HCT116 (cell line): Measurements from ENCODE around the gene HOMER2. TPM values are rescaled to one million over a fixed set of nuclear protein-coding genes. Genes with fewer than 3 reads are reported as not detected.

Source experiments
- ATAC-seq: fragments of 200-7000 bp; cut with Tn5 transposase; 2 replicates; pipeline ENCODE4 v1.9.1; 2020; ENCODE audit warnings: mild to moderate bottlenecking, moderate library complexity
- BruUV-seq: library from RNA; stranded (reverse); fragments of 400-500 nt; replicated peaks from 2 replicates; lab custom pipeline; 2021; lab: Mats Ljungman, UMichigan
- CTCF ChIA-PET: fragments of 300-600 bp; sonication (Branson Sonifier 250); formaldehyde crosslinking; loops from one replicate; lab custom pipeline; 2021; ENCODE audit warnings: antibody characterized with exemption; lab: Charles Lee
- POLR2A ChIA-PET: fragments of 300-600, 350-600 bp; sonication (Branson Sonifier 250); formaldehyde crosslinking; loops from one replicate; lab custom pipeline; 2021; ENCODE audit warnings: antibody characterized with exemption; lab: Charles Lee
- RAD21 ChIA-PET, 2 experiments: fragments of 300-600 bp; sonication (Branson Sonifier 250); formaldehyde crosslinking; loops; one replicate each; lab custom pipeline; 2023; ENCODE audit warnings: low total read pairs in 2 of 2; ENCODE audit not compliant: uncharacterized antibody in 2 of 2, unreplicated experiment in 2 of 2, low non-redundant PET in 1 of 2; lab: Charles Lee
- DNase-seq: peaks from one replicate; pipeline ENCODE4 v3.0.0-alpha.2; 2010; ENCODE audit warnings: low read depth, low spot score
- H2AFZ ChIP-seq: fragments of 200-600 bp; shearing (Covaris generic), sonication (generic); 2 replicates; pipeline ENCODE4 v1.6.1; 2017; ENCODE audit warnings: low read depth, mixed run types, mixed read lengths, antibody characterized with exemption, low read length; ENCODE audit not compliant: poor library complexity, severe bottlenecking
- H3K27ac ChIP-seq: 2 replicates; pipeline ENCODE4 v1.5.1; 2012; ENCODE audit warnings: low read depth, low read length
- H3K27me3 ChIP-seq: fragments of 200-600 bp; sonication (generic); 2 replicates; pipeline ENCODE4 v1.6.1; 2016; ENCODE audit warnings: mixed run types, low read length, mixed read lengths; ENCODE audit not compliant: insufficient read depth
- H3K36me3 ChIP-seq, 2 experiments: fragments of 200-500 bp in 1 of 2; fragments of 200-600 bp in 1 of 2; sonication (Bioruptor generic) in 1 of 2; sonication (generic) in 1 of 2; 2 replicates each; pipeline versions ENCODE4 v1.5.1 to v1.6.1; 2014 to 2016; ENCODE audit warnings: low read length in 2 of 2, inconsistent platforms in 1 of 2, mixed read lengths in 1 of 2, mixed run types in 1 of 2; ENCODE audit not compliant: insufficient read depth in 2 of 2, control insufficient read depth in 1 of 2
- H3K4me1 ChIP-seq, 2 experiments: fragments of 200-600 bp in 1 of 2; sonication (generic) in 1 of 2; 2 replicates each; pipeline versions ENCODE4 v1.5.1 to v1.6.1; 2012 to 2017; ENCODE audit warnings: low read length in 2 of 2, inconsistent platforms in 1 of 2, mild to moderate bottlenecking in 1 of 2, mixed read lengths in 1 of 2, mixed run types in 1 of 2, moderate library complexity in 1 of 2; ENCODE audit not compliant: insufficient read depth in 2 of 2, control insufficient read depth in 1 of 2
- H3K4me2 ChIP-seq: fragments of 200-600 bp; sonication (generic); 2 replicates; pipeline ENCODE4 v1.6.1; 2017; ENCODE audit warnings: mixed run types, low read length, mixed read lengths
- H3K4me3 ChIP-seq, 2 experiments: fragments of 200-600 bp in 1 of 2; sonication (generic) in 1 of 2; replicated peaks in 1 of 2; 2 replicates each; pipeline ENCODE4 v1.5.1; 2011 to 2016; ENCODE audit warnings: low read length in 2 of 2, control low read depth in 1 of 2, low read depth in 1 of 2, mild to moderate bottlenecking in 1 of 2, mixed read lengths in 1 of 2, mixed run types in 1 of 2
- H3K79me2 ChIP-seq: fragments of 200-600 bp; sonication (generic); 2 replicates; pipeline ENCODE4 v1.6.1; 2017; ENCODE audit warnings: mild to moderate bottlenecking, mixed run types, low read length, moderate library complexity, mixed read lengths; ENCODE audit not compliant: insufficient read depth
- H3K9ac ChIP-seq: fragments of 200-600 bp; sonication (generic); 2 replicates; pipeline ENCODE4 v1.6.1; 2016; ENCODE audit warnings: low read length, mixed read lengths
- H3K9me2 ChIP-seq: fragments of 200-600 bp; sonication (generic), shearing (Covaris generic); 2 replicates; pipeline ENCODE4 v1.6.1; 2017; ENCODE audit warnings: mixed run types, mild to moderate bottlenecking, moderate library complexity; ENCODE audit not compliant: insufficient read depth
- H3K9me3 ChIP-seq, 2 experiments: fragments of 200-500 bp in 1 of 2; fragments of 200-600 bp in 1 of 2; sonication (Bioruptor generic) in 1 of 2; sonication (generic) in 1 of 2; 2 replicates each; pipeline ENCODE4 v1.6.1; 2014 to 2017; ENCODE audit warnings: low read length in 2 of 2, mixed read lengths in 2 of 2, inconsistent platforms in 1 of 2, low read depth in 1 of 2, mild to moderate bottlenecking in 1 of 2, mixed run types in 1 of 2, moderate library complexity in 1 of 2; ENCODE audit not compliant: control insufficient read depth in 1 of 2, insufficient read depth in 1 of 2
- H4K20me1 ChIP-seq: fragments of 200-600 bp; sonication (generic), shearing (Covaris generic); 2 replicates; pipeline ENCODE4 v1.6.1; 2017; ENCODE audit warnings: mixed run types, mild to moderate bottlenecking, moderate library complexity; ENCODE audit not compliant: insufficient read depth
- CBX3 ChIP-seq: IDR thresholded peaks from 2 replicates; pipeline ENCODE4 v1.6.1; 2012; ENCODE audit warnings: low read depth
- ELF1 ChIP-seq: IDR thresholded peaks from 2 replicates; pipeline ENCODE4 v1.6.1; 2012; ENCODE audit warnings: low read depth, borderline replicate concordance
- EZH2phosphoT487 ChIP-seq: fragments of 200-600 bp; IDR thresholded peaks from 2 replicates; pipeline ENCODE4 v1.6.1; 2018; ENCODE audit warnings: antibody characterized with exemption, borderline replicate concordance
- JUND ChIP-seq: IDR thresholded peaks from 2 replicates; pipeline ENCODE4 v1.6.1; 2012
- POLR2A ChIP-seq: IDR thresholded peaks from 2 replicates; pipeline ENCODE4 v1.7.0; 2011; ENCODE audit warnings: borderline replicate concordance; ENCODE audit not compliant: insufficient read depth, insufficient read length; ENCODE audit errors: extremely low read depth
- RAD21 ChIP-seq: IDR thresholded peaks from 2 replicates; pipeline ENCODE4 v1.6.1; 2012; ENCODE audit warnings: low read depth, mild to moderate bottlenecking
- SP1 ChIP-seq: IDR thresholded peaks from 2 replicates; pipeline ENCODE4 v1.6.1; 2012; ENCODE audit warnings: low read depth
- SRF ChIP-seq: IDR thresholded peaks from 2 replicates; pipeline ENCODE4 v1.6.1; 2012; ENCODE audit warnings: low read depth
- TCF7L2 ChIP-seq: IDR thresholded peaks from 2 replicates; pipeline ENCODE4 v1.7.0; 2011; ENCODE audit warnings: borderline replicate concordance, inconsistent platforms; ENCODE audit not compliant: insufficient read depth, insufficient read length; ENCODE audit errors: extremely low read depth
- YY1 ChIP-seq: IDR thresholded peaks from 2 replicates; pipeline ENCODE4 v1.6.1; 2011; ENCODE audit warnings: low read length, low read depth, moderate library complexity, mild to moderate bottlenecking; ENCODE audit not compliant: insufficient replicate concordance; ENCODE audit errors: extremely low read depth
- ZFX ChIP-seq: fragments of 450-650 bp; IDR thresholded peaks from 2 replicates; pipeline ENCODE4 v1.6.1; 2017
- ZNF274 ChIP-seq: fragments of 200-500 bp; sonication (Bioruptor generic); IDR thresholded peaks from 2 replicates; pipeline ENCODE4 v1.6.1; 2014; ENCODE audit warnings: mild to moderate bottlenecking, low read depth, low read length, inconsistent platforms
- intact Hi-C: fragments of 100-400 bp; cut with micrococcal nuclease; formaldehyde crosslinking; loops from 2 replicates; pipeline ENCODE4 v1.10.0; 2022
- total RNA-seq: library from RNA; stranded (reverse); gene quantifications from one replicate; pipeline ENCODE4 v1.2.1, GENCODE V29; 2021; ENCODE audit not compliant: unreplicated experiment
- TF ChIP-seq, protein P1 (sequence below), 3 experiments: fragments of 200-600 bp in 1 of 3; sonication (generic) in 1 of 3; IDR thresholded peaks in 2 of 3; conservative IDR thresholded peaks in 1 of 3; 2 replicates each; pipeline ENCODE4 v1.5.1; 2012 to 2017; ENCODE audit warnings: low read depth in 2 of 3, low read length in 2 of 3, antibody characterized with exemption in 1 of 3, borderline replicate concordance in 1 of 3, control low read depth in 1 of 3, mild to moderate bottlenecking in 1 of 3, mixed read lengths in 1 of 3, mixed run types in 1 of 3, moderate library complexity in 1 of 3; ENCODE audit not compliant: insufficient read depth in 1 of 3
- TF ChIP-seq, protein P2 (sequence below): IDR thresholded peaks from 2 replicates; pipeline ENCODE4 v1.6.1; 2012
- TF ChIP-seq, protein P3 (sequence below): IDR thresholded peaks from 2 replicates; pipeline ENCODE4 v1.6.1; 2011; ENCODE audit warnings: mild to moderate bottlenecking, low read length, moderate library complexity; ENCODE audit not compliant: insufficient replicate concordance; ENCODE audit errors: extremely low read depth

HOMER2 gene
- total RNA-seq, 1 experiment from 2014 or later = 3.9 TPM

DNA sequence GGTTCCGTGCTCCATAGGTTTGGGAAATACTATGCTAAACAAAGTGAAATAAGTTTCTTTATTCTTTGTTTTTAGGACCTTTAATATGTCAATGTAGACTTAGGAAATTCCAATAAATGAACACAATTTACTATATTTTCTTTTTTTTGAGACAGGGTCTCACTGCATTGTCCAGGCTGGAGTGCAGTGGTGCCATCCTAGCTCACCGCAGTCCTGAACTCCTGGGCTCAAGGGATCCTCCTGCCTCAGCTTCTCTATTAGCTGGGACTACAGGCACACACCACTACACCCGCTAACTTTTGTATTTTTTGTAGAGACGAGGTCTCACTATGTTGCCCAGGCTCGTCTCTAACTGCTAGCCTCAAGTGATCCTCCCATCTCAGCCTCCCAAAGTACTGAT is 12.4 kb upstream of the HOMER2 start:
- POLR2A ChIA-PET = no interaction called here

DNA sequence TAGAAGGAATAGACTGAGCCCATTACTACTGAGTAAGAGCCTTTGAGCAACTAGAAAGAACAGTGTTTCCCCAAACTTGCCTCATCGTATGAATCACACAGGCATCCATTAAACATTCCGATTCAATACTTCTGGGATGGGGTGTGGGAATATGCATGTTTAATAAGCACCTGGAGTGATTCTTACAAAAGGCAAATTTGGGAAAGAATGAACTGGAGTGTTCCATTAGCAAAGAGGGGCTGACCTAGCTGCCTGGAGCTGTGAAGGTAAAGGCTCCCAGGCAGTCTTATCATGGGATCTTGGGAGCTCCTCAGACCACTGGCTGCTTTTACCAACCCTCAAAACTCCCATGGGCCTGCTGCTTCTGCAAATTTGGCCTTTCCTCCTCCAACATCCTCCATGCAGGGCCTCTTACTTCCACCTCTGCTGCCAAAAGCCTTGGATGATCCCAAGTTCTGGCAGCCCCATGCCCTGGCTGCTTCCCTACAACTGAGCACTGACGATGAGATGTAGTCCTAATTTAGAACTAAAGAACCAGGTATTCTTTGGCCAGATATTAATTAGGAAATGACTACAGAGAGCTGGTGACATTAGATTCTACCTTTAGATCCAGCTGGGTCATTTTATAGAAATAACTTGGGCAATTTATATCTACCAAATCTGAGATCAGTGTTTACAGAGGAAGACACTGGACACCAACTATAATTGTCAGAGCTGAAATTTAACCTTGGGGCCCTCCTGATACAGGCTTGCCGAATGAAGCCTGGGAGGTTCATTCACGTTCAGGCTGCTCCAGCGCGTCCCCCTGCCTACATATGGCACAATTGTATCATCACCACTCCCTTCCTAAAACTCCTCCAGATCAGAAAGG is 11.2 kb upstream of the HOMER2 start:
- intact Hi-C loops = no loop called here
- ATAC-seq (no peak), DNase-seq (no peak)
- H3K9me2 ChIP-seq = no peaks in the 10 kb centered on the region
- no peaks in the 10 kb centered on the region for H3K9me3 ChIP-seq
- H2AFZ ChIP-seq = no peak overlapping the region
- no TSS peak for BruUV-seq
- CTCF ChIA-PET = no interaction called here
- no peaks in the 10 kb centered on the region for H3K36me3 ChIP-seq
- no peaks in the 10 kb centered on the region for H4K20me1 ChIP-seq
- no peak overlapping the region for H3K9ac ChIP-seq
- POLR2A ChIA-PET = no interaction called here
- RAD21 ChIA-PET = no interaction called here
- no peak overlapping the region for H3K4me2 ChIP-seq
- no peaks in the 10 kb centered on the region for H3K79me2 ChIP-seq
- H3K27ac ChIP-seq = no peak overlapping the region
- no peaks in the 10 kb centered on the region for H3K27me3 ChIP-seq
- no peaks in the 10 kb centered on the region for H3K4me1 ChIP-seq
- no peak overlapping the region for H3K4me3 ChIP-seq
- TF ChIP-seq SP1 = no peak
- no peak for TF ChIP-seq JUND
- no peak for TF ChIP-seq RAD21
- no peak for TF ChIP-seq SRF
- TF ChIP-seq ZNF274 = no peak
- TF ChIP-seq ELF1 = no peak
- TF ChIP-seq, protein P1, sequence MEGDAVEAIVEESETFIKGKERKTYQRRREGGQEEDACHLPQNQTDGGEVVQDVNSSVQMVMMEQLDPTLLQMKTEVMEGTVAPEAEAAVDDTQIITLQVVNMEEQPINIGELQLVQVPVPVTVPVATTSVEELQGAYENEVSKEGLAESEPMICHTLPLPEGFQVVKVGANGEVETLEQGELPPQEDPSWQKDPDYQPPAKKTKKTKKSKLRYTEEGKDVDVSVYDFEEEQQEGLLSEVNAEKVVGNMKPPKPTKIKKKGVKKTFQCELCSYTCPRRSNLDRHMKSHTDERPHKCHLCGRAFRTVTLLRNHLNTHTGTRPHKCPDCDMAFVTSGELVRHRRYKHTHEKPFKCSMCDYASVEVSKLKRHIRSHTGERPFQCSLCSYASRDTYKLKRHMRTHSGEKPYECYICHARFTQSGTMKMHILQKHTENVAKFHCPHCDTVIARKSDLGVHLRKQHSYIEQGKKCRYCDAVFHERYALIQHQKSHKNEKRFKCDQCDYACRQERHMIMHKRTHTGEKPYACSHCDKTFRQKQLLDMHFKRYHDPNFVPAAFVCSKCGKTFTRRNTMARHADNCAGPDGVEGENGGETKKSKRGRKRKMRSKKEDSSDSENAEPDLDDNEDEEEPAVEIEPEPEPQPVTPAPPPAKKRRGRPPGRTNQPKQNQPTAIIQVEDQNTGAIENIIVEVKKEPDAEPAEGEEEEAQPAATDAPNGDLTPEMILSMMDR (IDR thresholded peaks at IDR 0.05 in 2 of 3, conservative IDR thresholded peaks at IDR 0.05 in 1 of 3; ENCODE audit: borderline replicate concordance in 1 of 3, insufficient read depth in 1 of 3, low read depth in 2 of 3, low read length in 2 of 3) = no peak
- TF ChIP-seq YY1 = no peak
- TF ChIP-seq ZFX = no peak
- no peak for TF ChIP-seq TCF7L2
- TF ChIP-seq EZH2phosphoT487 = no peak
- TF ChIP-seq CBX3 = no peak
- TF ChIP-seq, protein P2, sequence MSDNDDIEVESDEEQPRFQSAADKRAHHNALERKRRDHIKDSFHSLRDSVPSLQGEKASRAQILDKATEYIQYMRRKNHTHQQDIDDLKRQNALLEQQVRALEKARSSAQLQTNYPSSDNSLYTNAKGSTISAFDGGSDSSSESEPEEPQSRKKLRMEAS = no peak
- TF ChIP-seq POLR2A = no peak
- TF ChIP-seq, protein P3, sequence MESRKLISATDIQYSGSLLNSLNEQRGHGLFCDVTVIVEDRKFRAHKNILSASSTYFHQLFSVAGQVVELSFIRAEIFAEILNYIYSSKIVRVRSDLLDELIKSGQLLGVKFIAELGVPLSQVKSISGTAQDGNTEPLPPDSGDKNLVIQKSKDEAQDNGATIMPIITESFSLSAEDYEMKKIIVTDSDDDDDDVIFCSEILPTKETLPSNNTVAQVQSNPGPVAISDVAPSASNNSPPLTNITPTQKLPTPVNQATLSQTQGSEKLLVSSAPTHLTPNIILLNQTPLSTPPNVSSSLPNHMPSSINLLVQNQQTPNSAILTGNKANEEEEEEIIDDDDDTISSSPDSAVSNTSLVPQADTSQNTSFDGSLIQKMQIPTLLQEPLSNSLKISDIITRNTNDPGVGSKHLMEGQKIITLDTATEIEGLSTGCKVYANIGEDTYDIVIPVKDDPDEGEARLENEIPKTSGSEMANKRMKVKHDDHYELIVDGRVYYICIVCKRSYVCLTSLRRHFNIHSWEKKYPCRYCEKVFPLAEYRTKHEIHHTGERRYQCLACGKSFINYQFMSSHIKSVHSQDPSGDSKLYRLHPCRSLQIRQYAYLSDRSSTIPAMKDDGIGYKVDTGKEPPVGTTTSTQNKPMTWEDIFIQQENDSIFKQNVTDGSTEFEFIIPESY = no peak

More for the DNA sequence above, 12.4 kb upstream of the HOMER2 start:
- CTCF ChIA-PET = no interaction called here
- DNase-seq = no peak
- TF ChIP-seq ELF1 (no peak), SRF (no peak), CBX3 (no peak)
- no peaks in the 10 kb centered on the region for H4K20me1 ChIP-seq
- BruUV-seq = no TSS peak
- H3K4me2 ChIP-seq = no peak overlapping the region
- H3K27me3 ChIP-seq = 0 out of 2 replicates have a peak, but pooled peaks cover 2% of the 10 kb centered on the region
- H3K36me3 ChIP-seq = no peaks in the 10 kb centered on the region
- H3K4me1 ChIP-seq = no peaks in the 10 kb centered on the region
- H3K9ac ChIP-seq = no peak overlapping the region
- H3K27ac ChIP-seq = no peak overlapping the region
- no peak overlapping the region for H2AFZ ChIP-seq
- RAD21 ChIA-PET = no interaction called here
- no peak for ATAC-seq
- H3K4me3 ChIP-seq = no peak overlapping the region
- intact Hi-C loops = no loop called here
- H3K9me2 ChIP-seq = no peaks in the 10 kb centered on the region
- no peaks in the 10 kb centered on the region for H3K9me3 ChIP-seq
- H3K79me2 ChIP-seq = no peaks in the 10 kb centered on the region
